Fibroblast of skin of right biceps (primary cell): Measurements from ENCODE around the gene HSPA1L.

Source experiments
- DNase-seq: peaks from one replicate; pipeline ENCODE4 v3.0.0-alpha.2; 2013

The HSPA1L gene

DNA sequence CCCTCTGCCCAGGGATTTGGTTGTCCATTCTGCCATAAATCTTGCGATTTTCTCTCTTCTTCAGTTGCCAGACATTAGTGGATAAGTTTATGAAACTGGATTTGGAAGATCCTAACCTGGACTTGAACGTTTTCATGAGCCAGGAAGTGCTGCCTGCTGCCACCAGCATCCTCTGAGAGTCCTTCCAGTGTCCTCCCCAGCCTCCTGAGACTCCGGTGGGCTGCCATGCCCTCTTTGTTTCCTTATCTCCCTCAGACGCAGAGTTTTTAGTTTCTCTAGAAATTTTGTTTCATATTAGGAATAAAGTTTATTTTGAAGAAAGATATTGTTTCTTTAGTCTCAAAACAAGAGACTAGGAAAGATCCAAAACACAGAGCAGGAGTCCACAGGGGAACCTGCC is 52.7 kb downstream of the HSPA1L start, which contains the start of gene SAPCD1:
SAPCD1 (plus strand) TSS at position 301 of the 400 bp plus-strand sequence. CDS start 399 bp downstream, outside the sequence.
- no peak for DNase-seq

DNA sequence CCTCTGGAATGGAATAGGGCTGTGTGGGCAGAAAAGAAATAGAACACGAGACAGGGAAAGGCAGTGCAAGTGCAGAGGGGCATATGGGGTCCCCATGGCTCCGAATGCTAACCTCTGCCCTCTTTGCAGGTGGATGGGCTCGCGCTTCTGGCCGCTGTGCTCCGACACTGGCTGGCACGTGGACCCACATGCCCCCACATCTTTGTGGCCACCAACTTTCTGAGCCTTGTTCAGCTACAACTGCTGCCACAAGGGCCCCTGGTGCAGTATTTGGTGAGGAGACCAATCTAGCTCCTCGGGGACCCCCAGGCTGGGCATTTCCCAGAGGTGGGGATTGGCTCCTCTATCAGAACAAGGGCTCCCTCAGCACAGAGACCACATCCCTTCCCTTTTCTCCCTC is 53.7 kb downstream of the HSPA1L start:
- DNase-seq = no peak

DNA sequence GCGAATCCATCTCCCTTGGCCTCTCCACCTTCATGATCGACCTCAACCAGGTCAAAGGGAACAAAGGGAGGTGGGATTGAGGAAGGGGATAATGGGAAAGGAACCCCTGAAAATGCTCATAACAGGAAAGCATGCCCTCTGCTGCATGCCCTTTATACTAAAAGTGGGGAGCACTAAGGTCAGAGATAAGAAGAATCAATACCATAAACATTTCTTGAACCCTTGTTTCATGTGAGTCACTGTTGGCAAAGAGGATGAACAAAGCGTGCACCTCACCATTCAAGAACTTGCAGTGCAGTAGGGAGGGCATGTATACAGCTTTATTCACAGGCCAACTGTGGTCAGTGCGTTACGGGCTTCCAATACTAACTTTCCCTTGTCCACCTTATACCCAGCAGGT is 54.3 kb downstream of the HSPA1L start:
- no peak for DNase-seq
